GM12891 (cell line): Measurements from ENCODE around the gene ADAMTSL1.

Experiments
- DNase-seq: peaks from one replicate; pipeline ENCODE4 v3.0.0; 2011; ENCODE audit warnings: low spot score; ENCODE audit not compliant: insufficient read length
- FAIRE-seq: peaks from 2 replicates; lab custom pipeline; 2011; peaks lifted over from hg19 to GRCh38; lab: Jason Lieb, UNC
- PAX5 ChIP-seq: IDR thresholded peaks from 2 replicates; pipeline ENCODE4 v1.6.1; 2011; ENCODE audit warnings: low read length, moderate library complexity, mild to moderate bottlenecking; ENCODE audit not compliant: insufficient read depth, severe bottlenecking
- POLR2A ChIP-seq: IDR thresholded peaks from 2 replicates; pipeline ENCODE4 v1.6.1; 2011; ENCODE audit warnings: low read depth, low read length, control low read depth
- POLR2AphosphoS5 ChIP-seq: IDR thresholded peaks from 2 replicates; pipeline ENCODE4 v1.6.1; 2011; ENCODE audit warnings: low read depth, low read length, control low read depth
- POU2F2 ChIP-seq: IDR thresholded peaks from 2 replicates; pipeline ENCODE4 v1.6.1; 2011; ENCODE audit warnings: low read depth, mild to moderate bottlenecking, control low read depth, low read length, moderate library complexity
- SPI1 ChIP-seq: IDR thresholded peaks from 2 replicates; pipeline ENCODE4 v1.6.1; 2011; ENCODE audit warnings: low read depth, low read length, control low read depth
- TAF1 ChIP-seq: IDR thresholded peaks from 2 replicates; pipeline ENCODE4 v1.6.1; 2011; ENCODE audit warnings: low read depth, low read length, control low read depth

The ADAMTSL1 gene

DNA sequence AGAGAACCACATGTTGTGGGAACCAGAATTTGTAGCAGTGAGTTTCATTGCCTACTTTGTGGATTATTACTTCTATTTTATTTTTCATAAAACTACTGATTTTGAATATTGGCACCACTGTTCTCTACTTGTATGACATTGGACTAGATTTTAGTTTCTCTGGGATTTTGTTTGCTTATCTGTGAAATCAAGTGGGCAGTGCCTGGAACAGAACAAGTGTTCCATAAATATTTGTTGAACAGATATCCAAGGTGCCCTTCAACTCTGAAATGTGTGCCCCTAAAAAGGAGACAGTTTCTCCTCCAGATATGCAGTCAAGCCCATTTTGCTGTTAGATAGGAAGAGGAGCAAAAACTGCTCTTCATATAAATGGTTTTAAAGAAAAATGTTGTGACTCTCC lies 42.6 kb downstream of the ADAMTSL1 start:
- TF ChIP-seq POLR2AphosphoS5: no peak
- TF ChIP-seq PAX5: no peak
- TF ChIP-seq POLR2A: no peak
- no peak for TF ChIP-seq POU2F2
- no peak for TF ChIP-seq SPI1
- no peak for TF ChIP-seq TAF1
- DNase-seq (no peak), FAIRE-seq (no peak)

DNA sequence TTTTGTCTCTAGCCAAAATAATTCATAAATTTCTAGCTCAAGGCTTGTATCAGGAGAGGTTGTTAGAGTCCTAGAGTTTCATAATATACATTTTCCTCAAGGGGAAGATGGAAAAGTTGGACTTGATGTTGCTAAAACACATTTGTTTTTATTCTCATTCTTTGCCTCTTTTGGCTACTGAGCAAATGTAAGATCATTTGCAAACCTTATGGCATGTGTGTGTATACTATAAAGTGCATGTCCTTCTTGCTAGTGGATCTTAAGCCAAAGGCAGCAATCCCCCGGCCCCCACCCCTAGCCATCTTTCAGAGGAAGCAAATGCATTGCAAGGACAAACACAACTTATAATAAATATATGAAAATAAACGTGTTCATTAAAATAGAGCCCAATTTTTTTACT lies 43.0 kb downstream of the ADAMTSL1 start:
- DNase-seq: no peak
- no peak for FAIRE-seq
- TF ChIP-seq PAX5: no peak
- no peak for TF ChIP-seq POLR2AphosphoS5
- no peak for TF ChIP-seq TAF1
- no peak for TF ChIP-seq POLR2A
- TF ChIP-seq POU2F2: no peak
- TF ChIP-seq SPI1: no peak

DNA sequence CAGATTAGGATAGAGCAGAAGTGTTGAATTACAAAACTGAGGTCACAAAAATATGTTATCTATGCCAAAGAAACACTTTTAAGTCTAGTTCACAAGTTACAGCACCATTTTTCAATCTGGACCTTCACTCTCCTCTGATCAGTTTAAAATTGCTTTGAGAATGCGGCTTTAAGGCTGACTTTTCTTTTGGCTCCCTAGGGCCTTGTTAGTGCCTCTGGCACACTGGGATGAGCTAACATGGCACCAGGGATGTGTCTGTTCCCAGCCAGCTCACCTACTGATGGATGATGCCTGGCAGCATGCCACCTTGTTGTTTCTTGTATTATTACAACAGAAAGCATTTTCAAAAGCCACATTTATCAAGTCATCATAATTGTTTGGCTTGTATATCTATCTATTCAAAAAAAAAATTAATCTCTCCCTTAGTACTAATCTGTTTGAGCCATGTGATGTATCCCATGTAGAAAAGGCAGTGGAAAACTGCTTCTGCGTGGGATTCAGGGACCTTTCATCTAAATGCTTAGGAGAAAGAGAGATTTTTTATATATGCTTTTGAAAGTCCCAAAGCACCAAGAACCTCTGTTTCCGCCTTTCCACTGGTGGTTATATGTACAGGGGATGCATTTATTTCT lies 46.6 kb downstream of the ADAMTSL1 start:
- FAIRE-seq: no peak
- no peak for TF ChIP-seq PAX5
- no peak for DNase-seq

DNA sequence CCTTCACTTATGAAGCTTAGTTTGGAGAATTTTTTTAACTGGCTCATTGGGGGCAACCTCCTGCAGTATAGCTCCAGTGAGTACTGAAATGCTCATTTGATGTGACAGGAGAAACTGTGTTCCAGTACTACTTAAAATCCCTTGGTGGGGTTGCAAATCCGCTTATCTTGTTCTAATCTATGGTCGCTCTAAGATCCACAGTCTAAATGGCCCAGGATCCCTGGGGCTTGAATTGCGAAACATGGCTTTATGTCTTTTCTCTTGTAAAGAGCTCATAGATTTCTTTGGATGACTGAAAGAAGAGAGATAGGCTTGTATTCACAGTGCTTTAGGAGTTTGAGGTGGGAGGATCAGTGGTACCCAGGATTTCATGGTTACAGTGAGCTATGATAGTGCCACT lies 52.7 kb downstream of the ADAMTSL1 start:
- FAIRE-seq (no peak), DNase-seq (no peak)
- TF ChIP-seq POLR2A (no peak), TAF1 (no peak), SPI1 (no peak), PAX5 (no peak), POU2F2 (no peak), POLR2AphosphoS5 (no peak)

DNA sequence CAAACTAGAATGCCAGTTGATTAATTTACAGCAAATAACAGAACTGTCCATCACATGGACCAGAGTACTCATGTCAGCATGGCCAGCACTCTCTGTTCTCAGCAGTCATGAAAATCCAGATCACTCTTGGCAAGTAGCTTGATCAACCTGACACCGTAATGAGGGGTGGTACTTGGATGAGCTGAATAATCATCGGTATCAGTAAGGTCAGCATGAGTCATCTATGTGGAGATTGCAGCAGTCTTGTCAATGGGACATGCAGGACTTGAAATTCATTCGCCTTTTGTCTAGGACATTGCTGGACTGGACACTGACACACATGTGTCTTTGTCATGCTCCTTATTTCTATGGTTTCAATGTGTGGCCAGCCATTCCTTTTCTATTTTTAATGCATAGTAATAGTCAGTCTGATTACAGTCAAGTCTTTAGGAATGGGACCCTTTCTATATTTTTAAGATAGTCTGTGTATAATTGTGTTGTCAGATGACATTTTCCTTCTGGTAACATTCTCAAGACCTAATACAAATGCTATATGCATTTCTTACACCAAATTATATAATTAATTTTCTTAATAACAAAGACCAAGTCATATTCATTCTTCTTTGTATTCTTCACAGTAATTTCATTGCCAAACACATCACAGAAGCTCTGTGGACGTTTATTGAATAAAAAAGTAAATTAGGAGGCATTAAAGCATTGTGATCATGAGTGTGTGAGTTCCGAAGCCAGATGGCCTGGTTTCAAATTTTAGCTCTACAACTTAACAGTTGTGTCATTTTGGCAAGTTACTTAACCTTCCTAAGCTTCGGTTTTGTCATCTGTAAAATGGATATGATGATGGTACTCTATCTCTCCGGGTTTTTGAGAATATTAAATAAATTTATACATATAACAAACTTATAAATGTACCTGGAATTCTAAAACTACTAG lies 57.4 kb downstream of the ADAMTSL1 start:
- TF ChIP-seq POLR2AphosphoS5 (no peak), PAX5 (no peak), POU2F2 (no peak), SPI1 (no peak), POLR2A (no peak), TAF1 (no peak)
- DNase-seq (no peak), FAIRE-seq (no peak)

DNA sequence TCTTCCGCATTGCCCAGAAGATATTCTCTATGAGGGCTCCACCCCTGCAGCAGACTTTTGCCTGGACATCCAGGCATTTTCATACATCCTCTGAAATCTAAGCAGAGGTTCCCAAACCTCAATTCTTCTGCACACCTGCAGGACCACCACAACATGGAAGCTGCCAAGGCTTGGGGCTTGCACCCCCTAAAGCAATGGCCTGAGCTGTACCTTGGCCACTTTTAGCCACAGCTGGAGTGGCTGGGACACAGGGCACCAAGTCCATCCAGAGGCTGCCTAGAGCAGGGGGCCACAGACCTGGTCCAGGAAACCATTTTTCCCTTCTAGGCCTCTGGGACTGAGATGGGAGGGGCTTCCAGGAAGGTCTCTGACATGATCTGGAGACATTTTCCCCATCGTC lies 60.7 kb downstream of the ADAMTSL1 start:
- DNase-seq: no peak
- FAIRE-seq: no peak
- TF ChIP-seq SPI1: no peak
- no peak for TF ChIP-seq PAX5
- no peak for TF ChIP-seq TAF1
- TF ChIP-seq POLR2A: no peak
- no peak for TF ChIP-seq POU2F2
- TF ChIP-seq POLR2AphosphoS5: no peak

DNA sequence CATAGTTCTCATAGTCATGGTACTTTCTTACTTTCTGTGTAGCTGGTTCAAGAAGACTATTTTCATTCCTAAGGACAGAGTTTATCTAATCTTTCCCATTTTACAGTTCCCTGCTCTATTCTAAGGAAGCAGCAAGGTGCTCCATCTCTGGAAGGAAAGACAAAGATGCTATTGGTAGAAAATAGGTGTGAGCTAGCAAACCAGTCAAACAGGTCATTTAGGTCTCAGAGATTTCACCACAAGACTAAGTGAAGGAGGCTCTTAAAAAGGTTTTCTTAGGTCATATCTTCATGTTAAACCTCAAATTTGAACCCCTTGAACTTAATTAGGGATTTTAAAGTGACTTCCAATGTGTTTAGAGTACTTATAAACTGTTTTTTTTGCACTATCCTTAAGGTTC lies 62.6 kb downstream of the ADAMTSL1 start:
- TF ChIP-seq POLR2AphosphoS5 (no peak), PAX5 (no peak), SPI1 (no peak), TAF1 (no peak), POU2F2 (no peak), POLR2A (no peak)
- FAIRE-seq: no peak

DNA sequence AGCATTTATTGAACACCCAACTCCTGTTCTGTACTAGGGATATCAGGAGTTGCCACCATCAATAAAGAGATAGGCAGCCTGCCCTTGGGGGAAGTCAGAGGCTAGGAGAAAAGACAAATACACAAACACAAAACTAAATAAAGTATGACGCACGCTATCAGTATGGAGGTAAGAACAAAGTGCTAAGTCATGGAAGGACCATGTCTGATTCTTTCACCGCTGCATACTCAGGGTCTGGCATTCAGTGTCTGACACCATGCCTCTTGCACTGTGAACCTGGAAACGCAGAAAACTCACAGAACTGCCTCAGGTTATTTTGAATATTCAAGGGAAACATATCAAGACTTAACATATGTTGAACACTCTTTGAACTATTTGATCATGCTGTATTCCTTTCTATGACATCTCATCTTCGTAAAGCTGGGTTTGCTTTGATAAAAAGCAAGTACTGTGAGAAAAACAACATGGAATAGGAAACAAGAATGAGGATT lies 65.3 kb downstream of the ADAMTSL1 start:
- FAIRE-seq: no peak
- TF ChIP-seq PAX5 (no peak), POLR2AphosphoS5 (no peak), POU2F2 (no peak), TAF1 (no peak), SPI1 (no peak), POLR2A (no peak)
- no peak for DNase-seq

More for the DNA sequence above, 62.6 kb downstream of the ADAMTSL1 start:
- DNase-seq: no peak

DNA sequence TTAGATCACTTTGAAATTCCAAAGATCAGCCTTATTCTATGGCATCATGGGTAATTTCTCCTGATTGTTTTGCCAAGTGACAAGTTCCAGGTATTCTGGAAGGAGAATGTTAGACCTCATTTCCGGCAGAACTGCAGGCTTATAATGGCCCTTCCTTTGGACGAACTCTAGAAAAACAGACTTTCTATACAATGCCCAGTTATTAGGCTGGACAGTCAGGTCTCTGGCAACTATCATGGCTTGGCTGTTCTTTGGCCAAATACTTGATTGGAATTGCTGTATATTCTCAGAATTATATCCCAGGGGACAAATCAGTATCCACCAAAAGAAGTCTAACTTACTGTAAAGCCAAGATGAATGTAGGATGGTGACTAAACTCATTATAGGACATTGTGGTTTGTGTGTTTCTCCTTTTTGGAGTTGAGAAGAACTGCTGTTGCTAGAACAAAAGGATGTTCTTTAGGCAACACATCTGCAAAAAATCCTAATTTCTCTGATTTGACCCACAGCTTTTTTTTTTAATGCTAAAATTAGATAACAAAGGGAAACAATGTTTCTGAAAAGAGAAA lies 69.0 kb downstream of the ADAMTSL1 start:
- DNase-seq: no peak
- TF ChIP-seq POU2F2 (no peak), POLR2AphosphoS5 (no peak), PAX5 (no peak), SPI1 (no peak), POLR2A (no peak), TAF1 (no peak)
- FAIRE-seq: no peak
